HG03196 (cell line): ENCODE measurements around the gene CCDC15.

Experiments used
- ATAC-seq: cut with Tn5 transposase; IDR thresholded peaks from one replicate; pipeline ENCODE4 v1.9.1; 2021; ENCODE audit not compliant: unreplicated experiment

Gene CCDC15

DNA sequence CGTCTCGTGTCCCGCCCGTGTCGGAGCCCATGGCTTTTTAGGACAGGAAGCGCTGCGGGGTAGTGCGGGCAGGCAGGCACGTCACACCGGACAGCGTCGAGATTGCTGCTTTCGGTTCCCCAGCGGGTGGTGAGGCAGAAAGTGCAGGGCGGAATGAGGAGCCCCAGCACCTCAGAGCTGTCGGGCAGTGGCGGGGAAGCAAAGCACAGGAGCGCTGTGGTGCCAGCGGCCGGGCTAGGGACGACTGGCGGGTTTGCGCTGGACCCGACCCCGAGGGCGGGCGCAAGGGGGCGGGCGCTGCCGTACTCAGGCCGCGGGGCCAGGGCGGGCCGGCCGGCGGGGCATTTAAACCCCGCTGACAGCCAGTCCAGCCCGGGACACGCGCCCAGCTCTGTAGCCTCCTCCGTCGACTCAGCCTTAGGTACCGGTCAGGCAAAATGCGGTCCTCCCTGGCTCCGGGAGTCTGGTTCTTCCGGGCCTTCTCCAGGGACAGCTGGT, 109.0 kb downstream of the CCDC15 start, which contains the start of gene SLC37A2:
SLC37A2 (plus strand) TSS at position 375 of the 498 bp plus-strand sequence; CDS start at position 438, 63 bp downstream.
- ATAC-seq = peak; percentile 91

DNA sequence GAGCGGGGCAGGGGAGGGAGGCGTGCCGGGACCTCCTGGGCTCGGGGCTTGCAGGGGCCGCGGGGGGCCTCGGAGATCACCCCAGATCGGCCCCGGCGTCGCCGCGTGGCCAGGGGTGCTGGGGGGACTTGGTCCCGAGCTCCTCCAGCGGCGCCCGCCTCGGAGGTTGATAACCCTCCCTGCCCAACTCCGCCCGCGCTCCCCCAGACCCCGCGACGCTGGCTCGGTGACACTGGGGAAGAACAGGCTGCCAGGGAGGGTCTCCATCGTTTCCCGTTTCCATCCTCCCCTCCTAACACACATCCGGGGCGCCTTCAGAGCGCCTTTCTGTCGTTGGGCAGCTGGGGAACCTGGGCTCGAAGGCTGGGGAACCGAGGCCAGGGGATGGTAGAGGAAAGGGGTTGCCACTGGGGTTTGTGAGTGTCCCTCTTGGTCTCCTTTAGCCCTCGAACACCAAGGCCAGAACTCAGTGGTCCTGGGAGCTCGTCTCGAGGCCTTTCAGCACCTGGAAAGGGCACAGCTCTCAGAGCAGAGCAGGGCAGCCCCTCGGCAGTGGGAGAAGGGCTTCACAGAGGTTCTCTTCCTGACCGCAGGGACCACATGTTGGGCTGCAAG, 109.5 kb downstream of the CCDC15 start:
- ATAC-seq = peak; percentile 23

DNA sequence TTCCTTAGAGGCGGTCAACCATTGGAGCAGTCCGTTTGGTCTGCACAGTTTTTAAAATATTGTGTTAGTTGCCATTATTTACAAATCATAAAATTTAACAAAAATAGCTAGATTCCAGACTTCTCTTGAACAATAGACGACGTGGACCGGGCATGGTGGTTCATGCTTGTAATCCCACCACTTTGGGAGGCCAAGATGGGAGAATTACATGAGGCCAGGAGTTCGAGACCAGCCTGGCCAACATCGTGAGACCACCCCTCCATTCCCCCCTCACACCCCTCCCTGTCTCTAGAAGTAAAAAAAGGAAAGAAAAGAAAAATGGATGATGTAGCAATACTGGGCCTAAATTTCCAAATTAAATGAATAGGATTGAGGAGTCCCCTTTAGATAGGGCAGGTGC, 110.1 kb downstream of the CCDC15 start:
- ATAC-seq = no peak

DNA sequence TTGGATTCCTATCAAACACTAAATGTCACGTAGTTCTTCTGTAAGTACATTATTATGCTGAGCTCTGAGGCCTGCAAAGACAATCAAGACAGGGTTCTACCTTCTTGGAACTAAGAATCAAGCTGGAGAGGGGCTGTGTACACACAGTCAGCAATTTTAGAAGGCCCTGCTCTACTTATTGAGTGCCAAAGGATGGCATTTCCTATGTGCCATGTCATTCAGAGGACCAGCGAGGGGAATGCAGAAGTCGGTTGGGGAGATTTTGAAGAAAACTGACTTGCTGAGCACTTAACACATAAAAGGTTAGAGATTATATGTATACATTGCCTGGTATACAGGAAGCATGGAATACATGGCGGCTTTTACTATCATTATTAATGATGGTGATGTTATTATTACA, 114.4 kb downstream of the CCDC15 start:
- no peak for ATAC-seq

DNA sequence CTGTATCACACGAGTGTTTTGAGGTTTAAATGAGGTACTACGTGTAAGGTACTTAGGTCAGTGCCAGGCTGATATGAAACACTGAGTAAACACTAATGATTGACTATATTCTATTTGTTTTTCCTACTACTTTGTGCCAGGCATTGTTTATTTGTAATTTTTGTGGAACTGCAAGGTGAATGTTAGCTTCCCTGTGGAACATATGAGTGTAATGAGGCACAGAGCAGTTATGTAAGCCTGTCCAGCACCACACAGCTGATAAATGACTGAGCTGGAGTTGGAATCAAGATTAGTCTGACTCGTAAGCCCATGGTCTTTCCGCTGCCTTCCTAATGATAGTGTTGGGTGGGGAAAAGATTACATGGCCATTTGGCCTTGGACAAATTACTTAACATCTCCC, 115.0 kb downstream of the CCDC15 start:
- no peak for ATAC-seq

DNA sequence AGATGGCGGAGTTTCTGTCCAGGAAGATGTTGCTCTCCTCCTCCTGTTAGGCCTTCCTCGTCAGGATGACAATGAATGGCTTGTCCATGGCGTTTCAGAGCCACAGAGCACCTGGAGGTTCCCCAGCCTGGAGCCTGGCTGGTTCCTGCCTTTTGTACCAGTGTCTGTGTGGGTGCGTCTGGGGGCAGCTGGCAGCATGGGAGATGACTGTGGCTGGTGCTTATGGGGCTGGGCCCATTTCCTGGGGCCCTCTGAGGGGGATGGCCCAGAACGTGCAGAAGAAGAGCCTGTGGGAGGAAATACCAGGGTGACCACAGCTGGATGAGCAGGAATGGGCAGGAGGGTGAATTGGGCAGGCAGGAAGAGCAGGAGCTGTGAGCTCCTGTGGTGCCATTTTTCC, 115.8 kb downstream of the CCDC15 start:
- no peak for ATAC-seq

DNA sequence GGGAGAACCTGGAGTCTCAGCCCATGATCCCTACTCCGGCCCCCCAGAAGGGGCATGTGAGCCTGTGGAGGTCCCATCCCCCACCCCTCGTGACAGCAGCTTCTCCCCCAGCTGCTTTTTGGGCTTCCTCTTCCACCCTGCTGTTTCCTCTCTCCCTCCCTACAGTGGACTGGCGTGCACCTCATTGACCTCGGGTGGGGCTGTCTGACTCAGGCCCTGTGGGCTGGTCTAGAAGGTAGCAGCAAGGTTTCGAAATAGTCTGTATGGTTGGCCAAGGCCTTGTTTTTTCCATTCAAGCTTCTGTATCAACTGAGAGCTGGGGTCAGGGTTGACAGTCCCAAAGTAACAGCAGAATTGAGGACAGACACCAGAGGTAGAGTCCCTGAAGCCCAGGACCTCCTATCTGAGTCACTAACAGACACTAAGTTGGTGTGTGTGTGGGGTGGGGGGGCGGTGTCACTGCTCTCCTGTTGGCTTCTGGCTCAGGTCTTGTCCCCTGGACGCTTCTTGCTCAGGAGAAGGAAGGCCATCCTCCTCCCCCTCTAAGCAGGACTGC, 116.8 kb downstream of the CCDC15 start:
- ATAC-seq = peak; percentile 74

DNA sequence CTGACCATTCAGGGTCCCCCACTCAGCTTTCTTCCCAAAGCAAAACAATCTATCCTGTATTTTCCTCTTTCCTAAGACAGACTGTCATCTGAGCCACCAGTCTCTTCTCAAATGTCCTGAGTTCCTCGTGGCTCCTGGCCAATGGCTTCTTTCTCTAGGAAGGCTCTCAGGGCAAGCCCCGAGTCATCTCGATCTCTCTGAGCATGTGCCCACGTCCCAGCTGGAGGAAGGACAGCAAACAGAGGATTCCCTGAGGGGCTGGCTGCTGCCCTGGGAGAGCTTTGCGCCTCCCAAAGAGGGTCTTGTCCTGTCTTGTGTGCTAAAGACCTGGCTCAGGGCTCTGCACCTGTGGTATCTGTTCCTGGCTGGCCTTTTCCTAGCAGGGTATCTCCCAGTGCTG, 117.4 kb downstream of the CCDC15 start:
- ATAC-seq = no peak

DNA sequence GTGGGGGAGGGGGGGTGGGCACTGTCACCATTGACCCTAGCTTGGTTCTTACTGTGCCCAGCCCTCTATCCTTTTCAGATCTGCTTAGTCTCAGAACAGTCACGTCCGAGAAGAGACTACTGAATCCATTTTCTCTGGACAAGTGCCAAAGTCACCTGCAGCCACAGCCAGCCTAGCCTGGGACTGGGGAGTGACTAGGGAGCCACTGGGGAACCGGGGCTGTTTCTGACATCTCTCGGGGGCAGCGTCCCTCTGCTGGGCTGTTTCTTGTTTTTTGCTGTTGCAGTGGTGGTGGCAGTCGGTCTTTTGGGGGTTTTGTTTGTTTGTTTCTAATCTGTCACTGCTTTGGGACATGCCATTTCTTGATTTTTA, 117.8 kb downstream of the CCDC15 start:
- no peak for ATAC-seq

DNA sequence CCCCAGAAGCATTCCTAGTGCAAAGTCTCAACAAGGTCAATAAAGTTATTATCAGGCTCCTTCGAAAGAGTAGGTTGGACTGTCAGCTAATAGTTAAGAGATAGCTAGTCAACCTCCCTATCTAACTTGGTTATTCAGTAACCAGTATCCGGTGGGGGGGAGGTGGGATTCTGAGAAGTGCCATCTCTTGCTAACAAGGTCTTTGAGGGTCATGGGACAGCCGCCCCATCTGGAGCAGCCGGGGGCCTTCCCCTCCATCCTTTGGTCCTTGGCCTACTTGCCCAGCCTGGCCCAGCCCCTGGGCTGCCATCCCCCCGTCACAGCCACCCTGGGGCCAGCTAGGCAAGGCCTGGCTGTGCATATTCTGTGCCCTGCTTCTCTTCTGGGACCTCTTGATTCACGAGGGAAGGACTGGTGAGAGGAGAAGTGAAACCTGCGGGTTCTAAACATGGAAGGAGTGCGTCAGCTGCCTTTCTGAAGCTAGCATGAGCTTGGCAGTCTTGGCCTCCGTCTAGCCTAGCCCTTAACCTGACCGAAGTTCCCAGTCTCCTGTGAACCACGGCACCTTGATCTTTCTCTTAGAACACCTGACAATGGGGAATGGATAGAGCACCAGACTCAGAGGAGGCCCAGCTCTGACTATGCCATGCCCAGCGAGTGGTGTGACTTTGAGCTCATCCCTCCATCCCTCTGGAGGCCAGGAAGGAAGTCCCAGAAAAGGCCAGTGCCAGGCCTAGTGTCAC, 118.4 kb downstream of the CCDC15 start:
- ATAC-seq = peak; percentile 71

DNA sequence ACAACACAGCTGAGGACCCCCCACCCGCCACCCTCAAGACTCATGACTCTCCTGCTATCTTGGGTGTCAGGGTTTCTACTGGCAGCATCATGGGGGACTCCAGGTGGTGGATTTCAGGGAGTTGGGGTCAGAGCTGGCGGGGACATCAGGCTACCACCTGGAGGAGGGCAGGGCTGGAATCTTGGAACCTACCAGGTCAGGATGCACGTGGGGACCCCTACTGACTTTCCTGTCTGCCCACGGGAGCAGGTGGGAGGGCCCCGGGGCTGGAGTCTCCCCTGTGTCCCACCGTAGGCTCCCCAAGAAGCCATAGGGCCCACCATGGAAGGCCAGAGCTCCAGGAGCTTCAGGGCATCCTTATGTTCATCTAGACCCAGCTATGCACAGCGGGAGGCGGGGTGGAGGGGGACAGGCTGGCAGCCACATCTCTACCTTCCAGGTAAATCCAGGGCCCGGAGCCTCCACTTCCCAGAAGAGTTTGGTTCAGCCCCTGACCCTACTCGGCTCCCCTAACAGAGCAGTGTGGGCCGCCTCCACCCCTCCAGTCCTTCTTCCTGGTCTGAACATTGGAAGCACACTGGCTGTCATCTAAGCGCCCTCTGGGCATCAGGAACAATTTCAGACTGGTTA, 119.1 kb downstream of the CCDC15 start:
- ATAC-seq = no peak

DNA sequence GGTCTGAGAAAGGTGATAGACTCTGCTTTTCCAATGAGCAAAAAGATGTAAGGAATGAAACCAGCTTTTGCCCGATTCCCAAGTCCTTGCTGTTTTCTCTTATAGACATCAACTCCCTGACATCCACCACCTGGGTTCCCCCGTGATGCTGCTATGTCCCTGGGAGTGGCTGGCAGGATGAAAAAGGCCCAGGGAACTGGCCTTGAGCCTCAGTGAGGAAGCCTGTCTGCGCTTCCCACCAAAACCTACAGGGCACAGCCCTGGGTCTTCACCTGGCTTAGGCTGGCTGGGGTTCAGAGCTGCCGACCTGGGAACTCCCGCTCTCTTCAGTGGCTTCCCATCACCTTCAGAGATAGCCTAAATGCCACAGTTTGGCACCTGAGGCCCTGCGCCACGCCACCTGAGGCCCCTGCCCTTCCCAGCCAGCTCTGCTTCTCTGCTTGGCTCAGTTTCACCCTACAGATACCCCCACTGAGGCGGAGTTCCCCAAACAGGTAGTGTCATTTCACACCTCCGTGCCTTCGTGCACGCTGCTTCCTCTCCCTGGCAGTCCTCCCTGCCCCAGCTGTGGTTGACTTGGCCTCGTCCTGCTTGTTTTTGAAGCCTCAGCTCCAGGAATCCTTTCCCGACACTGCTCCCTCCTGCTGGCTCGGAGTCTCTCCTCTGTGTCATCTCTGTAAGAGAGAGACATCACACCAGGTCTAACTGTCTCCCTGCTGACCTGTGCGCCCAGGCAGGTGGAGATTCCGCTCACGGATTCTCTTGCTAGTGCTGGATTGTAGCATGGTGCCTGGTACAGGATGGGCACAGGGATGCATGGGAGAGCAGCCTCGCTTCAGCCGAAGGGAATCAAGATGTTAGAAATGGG, 119.8 kb downstream of the CCDC15 start:
- no peak for ATAC-seq

DNA sequence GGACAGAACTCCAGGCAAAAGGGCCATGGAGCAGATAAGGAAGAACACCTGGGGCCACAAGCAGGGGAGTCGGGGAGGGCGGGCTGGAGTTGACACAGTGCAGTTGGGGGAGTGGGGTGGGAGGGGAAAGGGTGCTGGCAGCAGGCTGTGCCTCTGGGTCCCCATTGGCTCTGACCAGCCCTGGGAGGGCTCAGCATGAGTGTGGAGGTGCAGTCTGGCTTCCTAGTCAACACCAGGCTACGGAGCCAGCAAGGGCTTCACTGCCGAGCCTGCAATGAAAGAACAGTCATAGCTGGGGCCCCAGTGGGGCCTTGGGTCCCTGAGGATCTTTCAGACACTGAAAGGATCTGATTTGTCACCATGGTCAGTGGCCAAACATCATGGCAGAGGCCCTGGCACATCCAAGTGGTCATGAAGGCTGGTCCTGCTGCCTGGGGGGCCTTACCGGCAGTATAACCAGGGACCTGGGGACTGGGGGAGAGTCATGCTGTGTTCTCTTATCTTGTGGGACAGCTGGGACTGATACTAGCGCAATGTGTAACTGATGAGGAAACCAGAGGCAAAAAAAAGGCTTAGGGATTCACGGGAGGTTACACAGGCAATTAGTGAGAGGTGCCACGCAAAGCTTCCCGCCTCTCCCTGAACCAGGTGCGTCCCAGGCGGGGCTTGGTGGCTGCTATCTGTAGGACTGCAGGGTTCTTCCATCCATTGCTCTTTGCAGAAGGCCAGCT, 120.7 kb downstream of the CCDC15 start:
- ATAC-seq = no peak

DNA sequence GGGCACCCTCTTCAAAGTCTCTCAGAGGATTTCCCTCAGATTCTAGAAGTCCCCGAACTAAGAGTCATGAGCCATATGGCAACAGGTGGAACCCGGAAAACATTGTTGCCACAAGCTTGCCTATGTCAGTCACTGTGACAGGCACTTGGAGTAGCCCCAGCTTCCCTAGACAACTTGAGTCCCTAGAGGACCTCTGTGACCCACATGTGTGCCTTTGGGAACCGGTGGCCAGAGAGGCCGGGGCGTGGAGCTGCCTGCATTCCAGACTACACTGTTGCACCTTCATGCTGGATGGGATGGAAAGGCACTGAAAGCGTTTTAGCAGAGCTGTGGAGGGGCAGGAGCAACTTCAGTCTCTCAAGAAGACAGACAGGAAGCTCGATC, 121.2 kb downstream of the CCDC15 start:
- no peak for ATAC-seq

DNA sequence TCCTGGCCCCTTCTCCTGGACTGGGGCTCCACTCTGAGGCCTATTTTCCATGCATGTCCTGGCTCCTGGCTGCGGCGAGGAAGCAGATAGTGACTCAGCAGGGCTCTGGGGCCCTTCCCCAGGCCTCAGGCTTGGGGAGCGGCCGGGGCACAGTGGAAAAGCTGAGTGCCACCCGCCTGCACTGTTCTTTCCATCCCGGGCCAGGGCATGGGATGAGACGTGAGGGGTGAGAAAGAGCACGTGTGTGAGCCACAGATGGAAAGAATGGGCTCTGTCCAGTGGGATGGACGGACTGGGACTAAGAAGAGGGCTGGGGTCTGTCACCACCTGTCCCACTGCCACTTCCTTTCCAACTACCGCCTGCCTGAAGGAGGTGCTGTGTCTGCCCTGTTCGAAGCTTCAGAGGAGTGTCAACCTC, 121.9 kb downstream of the CCDC15 start:
- ATAC-seq = no peak

DNA sequence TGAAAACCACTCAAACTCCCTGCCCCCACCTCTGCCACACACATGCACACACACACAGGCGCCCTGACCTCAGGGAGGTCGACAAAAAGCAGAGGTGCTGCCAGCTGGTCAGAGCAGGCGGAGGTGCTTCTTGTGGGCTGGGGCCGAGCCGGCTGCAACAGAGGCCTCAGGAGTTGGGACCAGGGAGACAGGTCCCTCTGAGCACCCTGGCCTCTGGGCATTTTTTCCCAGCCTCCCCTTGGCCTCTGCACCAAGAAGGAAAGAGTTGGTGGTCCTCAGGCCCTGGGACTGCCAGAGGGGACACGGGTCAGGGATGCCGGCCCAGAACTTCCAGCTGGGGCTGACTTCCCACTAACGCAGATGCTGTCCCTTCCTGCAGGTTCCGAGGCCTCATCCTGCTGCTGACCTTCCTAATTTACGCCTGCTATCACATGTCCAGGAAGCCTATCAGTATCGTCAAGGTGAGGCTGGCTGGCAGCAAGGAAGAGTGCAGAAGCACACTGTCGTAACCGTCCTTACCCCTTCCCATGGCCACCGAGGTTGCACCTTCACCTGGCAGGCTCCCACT, 122.5 kb downstream of the CCDC15 start:
- no peak for ATAC-seq

DNA sequence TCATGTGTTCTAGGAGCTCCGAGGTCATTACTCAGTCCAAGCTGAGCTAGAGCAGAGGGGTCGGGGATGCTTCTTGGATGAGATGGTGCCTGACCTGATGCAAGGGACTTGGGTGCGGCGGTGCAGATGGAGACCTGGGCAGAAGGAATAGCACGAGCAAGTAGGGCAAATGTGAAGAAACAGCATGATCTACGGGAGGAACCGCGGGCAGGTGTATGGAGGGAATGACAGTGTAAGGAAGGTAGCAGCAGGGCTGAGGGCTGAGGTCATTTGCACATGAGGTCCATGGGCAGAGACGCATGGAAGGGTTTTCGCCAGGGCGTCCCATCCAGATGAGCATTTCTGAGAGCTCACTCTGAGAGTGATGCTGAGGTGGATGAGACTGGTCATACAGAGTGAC, 124.0 kb downstream of the CCDC15 start:
- no peak for ATAC-seq

DNA sequence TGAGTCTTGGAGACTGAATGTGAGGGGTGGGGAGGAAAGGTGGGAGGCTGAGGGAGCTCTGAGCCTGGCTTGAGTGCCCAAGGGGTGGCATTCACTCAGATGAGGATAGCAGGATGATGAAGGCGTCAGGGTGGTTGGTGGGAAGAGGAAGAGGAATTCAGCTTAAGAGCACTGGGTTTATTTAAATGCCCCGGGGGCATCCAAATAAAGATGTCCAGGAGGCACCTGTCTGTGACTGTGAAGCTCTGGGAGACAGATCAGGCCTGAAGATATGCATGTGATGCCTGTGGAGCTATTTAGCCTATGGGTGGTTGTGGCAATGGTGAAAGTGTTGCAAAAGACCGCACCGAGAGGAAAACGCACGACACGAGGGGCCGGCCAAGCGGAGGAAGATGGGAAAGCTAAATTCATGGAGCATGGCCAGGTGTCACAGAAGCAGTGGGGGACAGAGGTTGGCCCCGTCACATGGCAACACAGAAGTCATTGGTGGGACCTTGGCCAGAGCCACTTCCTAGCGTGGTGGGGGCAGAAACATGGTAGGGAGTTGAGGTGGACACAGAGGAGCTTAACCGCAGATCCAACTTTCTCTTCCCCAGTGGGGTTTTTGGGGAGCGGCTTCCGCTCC, 124.6 kb downstream of the CCDC15 start:
- no peak for ATAC-seq

DNA sequence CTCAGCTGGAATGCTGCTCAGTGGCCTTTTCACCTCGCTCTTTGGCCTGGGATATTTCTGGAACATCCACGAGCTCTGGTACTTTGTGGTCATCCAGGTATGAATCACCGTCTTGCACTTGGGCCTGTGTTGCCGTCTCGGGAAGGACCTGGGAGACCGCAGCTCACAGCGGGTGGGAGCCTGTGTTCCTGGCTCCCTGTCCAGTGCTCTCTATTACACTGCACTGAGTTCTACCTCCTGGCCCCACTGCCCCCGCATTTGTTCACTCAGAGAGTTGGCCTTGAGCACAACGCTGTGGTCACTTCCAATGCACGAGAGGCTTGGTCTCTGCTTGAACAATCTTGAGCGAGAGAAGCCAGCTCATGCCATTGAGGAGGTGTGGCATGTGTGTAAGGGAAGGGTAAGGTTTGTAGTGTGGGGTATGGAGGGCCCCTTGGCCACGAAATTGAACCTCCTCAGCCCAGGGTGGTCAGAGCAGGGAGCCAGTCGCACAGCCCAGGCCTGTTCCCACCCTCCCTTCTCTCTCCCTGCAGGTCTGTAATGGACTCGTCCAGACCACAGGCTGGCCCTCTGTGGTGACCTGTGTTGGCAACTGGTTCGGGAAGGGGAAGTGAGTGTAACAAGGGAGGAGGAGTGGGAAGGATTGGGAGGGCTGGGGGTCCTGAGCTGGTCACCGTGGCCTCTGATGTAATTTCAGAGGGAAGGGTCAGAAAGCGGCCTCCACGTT, 125.3 kb downstream of the CCDC15 start:
- no peak for ATAC-seq
